OCI-LY7 (cell line): Measurements from ENCODE around the gene CHD5. TPM values are rescaled to one million over a fixed set of nuclear protein-coding genes. Genes with fewer than 3 reads are reported as not detected.

ENCODE experiments used
- BruUV-seq: library from RNA; stranded (reverse); fragments of 400-500 nt; replicated peaks from 2 replicates; lab custom pipeline; 2021; lab: Mats Ljungman, UMichigan
- CTCF ChIA-PET: fragments of 300-600 bp; sonication (Branson Sonifier 250); formaldehyde crosslinking; loops from one replicate; lab custom pipeline; 2022; ENCODE audit warnings: antibody characterized with exemption; ENCODE audit not compliant: unreplicated experiment; lab: Charles Lee
- POLR2A ChIA-PET: fragments of 300-600 bp; sonication (Branson Sonifier 250); formaldehyde crosslinking; loops from one replicate; lab custom pipeline; 2022; ENCODE audit warnings: antibody characterized with exemption; lab: Charles Lee
- DNase-seq: peaks from one replicate; pipeline ENCODE4 v3.0.0-alpha.2; 2015; ENCODE audit warnings: low spot score
- H2AFZ ChIP-seq: fragments of 200-600 bp; sonication (generic), shearing (Covaris generic); 2 replicates; pipeline ENCODE4 v1.6.1; 2014; ENCODE audit warnings: mild to moderate bottlenecking, antibody characterized with exemption, low read length, moderate library complexity
- H3K27ac ChIP-seq: fragments of 200-600 bp; sonication (generic); 2 replicates; pipeline ENCODE4 v1.5.1; 2014; ENCODE audit warnings: mixed run types, low read depth, mild to moderate bottlenecking, moderate library complexity, low read length, inconsistent platforms; ENCODE audit not compliant: poor library complexity, severe bottlenecking
- H3K36me3 ChIP-seq: fragments of 200-600 bp; sonication (generic); 2 replicates; pipeline ENCODE4 v1.6.1; 2014; ENCODE audit warnings: mild to moderate bottlenecking, antibody characterized with exemption, low read length, moderate library complexity, mixed read lengths; ENCODE audit not compliant: insufficient read depth
- H3K4me1 ChIP-seq: fragments of 200-600 bp; sonication (generic); 2 replicates; pipeline ENCODE4 v1.5.1; 2014; ENCODE audit warnings: mild to moderate bottlenecking, low read length; ENCODE audit not compliant: insufficient read depth, poor library complexity, severe bottlenecking
- H3K4me2 ChIP-seq: fragments of 200-600 bp; sonication (generic); 2 replicates; pipeline ENCODE4 v1.6.1; 2014; ENCODE audit warnings: mild to moderate bottlenecking, low read length
- H3K4me3 ChIP-seq: fragments of 200-600 bp; sonication (generic); 2 replicates; pipeline ENCODE4 v1.5.1; 2014; ENCODE audit warnings: mild to moderate bottlenecking, low read depth, low read length; ENCODE audit not compliant: poor library complexity, severe bottlenecking
- H3K79me2 ChIP-seq: fragments of 200-600 bp; sonication (generic); 2 replicates; pipeline ENCODE4 v1.6.1; 2016; ENCODE audit warnings: low read depth, mild to moderate bottlenecking, low read length, moderate library complexity, mixed read lengths; ENCODE audit not compliant: insufficient read depth
- H3K9me2 ChIP-seq: fragments of 200-600 bp; sonication (generic); 2 replicates; pipeline ENCODE4 v1.6.1; 2016; ENCODE audit warnings: mild to moderate bottlenecking, low read length, mixed read lengths; ENCODE audit not compliant: insufficient read depth
- H3K9me3 ChIP-seq: fragments of 200-600 bp; sonication (generic); 2 replicates; pipeline ENCODE4 v1.6.1; 2014; ENCODE audit warnings: mild to moderate bottlenecking, mixed run types, low read length, mixed read lengths
- H4K20me1 ChIP-seq: fragments of 200-600 bp; sonication (generic); 2 replicates; pipeline ENCODE4 v1.6.1; 2014; ENCODE audit warnings: mild to moderate bottlenecking, antibody characterized with exemption, low read length, moderate library complexity, mixed read lengths; ENCODE audit not compliant: insufficient read depth
- CTCF ChIP-seq: fragments of 200-600 bp; sonication (generic); conservative IDR thresholded peaks from 2 replicates; pipeline ENCODE4 v1.5.1; 2014; ENCODE audit warnings: mild to moderate bottlenecking, antibody characterized with exemption, low read length, moderate library complexity, mixed read lengths
- EZH2phosphoT487 ChIP-seq: fragments of 200-600 bp; sonication (generic); IDR thresholded peaks from 2 replicates; pipeline ENCODE4 v1.6.1; 2018; ENCODE audit warnings: low read depth, borderline replicate concordance, mild to moderate bottlenecking, mixed run types, antibody characterized with exemption, low read length, moderate library complexity, mixed read lengths
- intact Hi-C: fragments of 100-400 bp; cut with micrococcal nuclease; formaldehyde crosslinking; loops from one replicate; pipeline ENCODE4 v1.10.0; 2022; ENCODE audit not compliant: unreplicated experiment
- total RNA-seq, 2 experiments: library from RNA; depleted of rRNA in 1 of 2; stranded (reverse); fragments of >200 nt in 1 of 2; shearing (Covaris generic) in 1 of 2; gene quantifications; 2 replicates each; pipeline ENCODE4 v1.2.3, GENCODE V29; 2014 to 2022

Gene CHD5
- total RNA-seq, 2 experiments from 2014 or later, result 0.19 to 0.38 TPM

- intact Hi-C loops, result loop anchor here (1.0 to 10.0 kb wide), 2 partner anchors 97 to 136 kb away; partner anchors contain the start of gene HES3
- no peak overlapping the region for H3K27ac ChIP-seq
- H4K20me1 ChIP-seq, result no peaks in the 10 kb centered on the region
- no peaks in the 10 kb centered on the region for H3K36me3 ChIP-seq
- H3K4me2 ChIP-seq, result no peak overlapping the region
- H3K9me3 ChIP-seq, result no peaks in the 10 kb centered on the region
- no peaks in the 10 kb centered on the region for H3K4me1 ChIP-seq
- no peak for DNase-seq
- no TSS peak for BruUV-seq
- H2AFZ ChIP-seq, result no peak overlapping the region
- POLR2A ChIA-PET, result no interaction called here
- TF ChIP-seq EZH2phosphoT487 (no peak), CTCF (no peak)
- H3K79me2 ChIP-seq, result no peaks in the 10 kb centered on the region
- no peak overlapping the region for H3K4me3 ChIP-seq
- no peaks in the 10 kb centered on the region for H3K9me2 ChIP-seq
- CTCF ChIA-PET, result interaction anchor here (0.6 kb wide), 1 partner anchor 12 kb away, joined by 3 read pairs; no protein-coding TSS in a partner anchor
These were observed 71.6 kb downstream of the CHD5 start for GRCh38 chr1:6108476-6108875.

GRCh38 chr1:6107409-6108356 is 72.4 kb downstream of the CHD5 start:
- POLR2A ChIA-PET, result no interaction called here
- CTCF ChIA-PET, result no interaction called here
- Histone ChIP-seq H3K4me3 (no peak overlapping the region), H4K20me1 (no peaks in the 10 kb centered on the region), H3K36me3 (no peaks in the 10 kb centered on the region), H3K4me2 (no peak overlapping the region), H3K27ac (no peak overlapping the region), H3K9me3 (no peaks in the 10 kb centered on the region), H2AFZ (no peak overlapping the region), H3K9me2 (no peaks in the 10 kb centered on the region), H3K4me1 (no peaks in the 10 kb centered on the region), H3K79me2 (no peaks in the 10 kb centered on the region)
- intact Hi-C loops, result loop anchor here (1.0 to 10.0 kb wide), 2 partner anchors 98 to 137 kb away; partner anchors contain the start of gene HES3
- TF ChIP-seq CTCF, result no peak
- no peak for TF ChIP-seq EZH2phosphoT487
- BruUV-seq, result no TSS peak
- no peak for DNase-seq

- Histone ChIP-seq H3K9me2 (no peaks in the 10 kb centered on the region), H3K27ac (no peak overlapping the region), H3K79me2 (no peaks in the 10 kb centered on the region), H2AFZ (no peak overlapping the region), H3K4me3 (no peak overlapping the region), H4K20me1 (no peaks in the 10 kb centered on the region), H3K36me3 (no peaks in the 10 kb centered on the region), H3K4me2 (no peak overlapping the region), H3K9me3 (no peaks in the 10 kb centered on the region), H3K4me1 (no peaks in the 10 kb centered on the region)
- no TSS peak for BruUV-seq
- TF ChIP-seq EZH2phosphoT487, result no peak
- TF ChIP-seq CTCF, result no peak
- intact Hi-C loops, result loop anchor here (10.0 kb wide), 1 partner anchor 138 kb away; the partner anchor contains the start of gene HES3
- CTCF ChIA-PET, result no interaction called here
- POLR2A ChIA-PET, result no interaction called here
- no peak for DNase-seq
These were observed 73.1 kb downstream of the CHD5 start for GRCh38 chr1:6106977-6107376.
